A673 (cell line): Measurements from ENCODE around the gene C3orf18. TPM values are rescaled to one million over a fixed set of nuclear protein-coding genes. Genes with fewer than 3 reads are reported as not detected.

Experiments used
- BruUV-seq: library from RNA; stranded (reverse); fragments of 400-500 nt; replicated peaks from 2 replicates; lab custom pipeline; 2021; lab: Mats Ljungman, UMichigan
- CTCF ChIA-PET: fragments of 300-600 bp; sonication (Branson Sonifier 250); formaldehyde crosslinking; loops from one replicate; lab custom pipeline; 2022; ENCODE audit warnings: antibody characterized with exemption; lab: Charles Lee
- POLR2A ChIA-PET: fragments of 300-600 bp; sonication (Branson Sonifier 250); formaldehyde crosslinking; loops from one replicate; lab custom pipeline; 2022; ENCODE audit warnings: antibody characterized with exemption; ENCODE audit not compliant: low non-redundant PET; lab: Charles Lee
- DNase-seq: peaks from one replicate; pipeline ENCODE4 v3.0.0-alpha.2; 2015; ENCODE audit warnings: low spot score
- H3K27ac ChIP-seq: fragments of 200-600 bp; sonication (generic); 2 replicates; pipeline ENCODE4 v1.5.1; 2016; ENCODE audit warnings: mixed run types, low read depth, mild to moderate bottlenecking, mixed read lengths, antibody characterized with exemption, low read length; ENCODE audit not compliant: poor library complexity, severe bottlenecking
- H3K27me3 ChIP-seq: fragments of 200-600 bp; sonication (generic); replicated peaks from 2 replicates; pipeline ENCODE4 v1.6.1; 2017; ENCODE audit warnings: mixed run types, low read depth, mild to moderate bottlenecking, mixed read lengths, antibody characterized with exemption, low read length; ENCODE audit not compliant: insufficient read depth, poor library complexity
- H3K36me3 ChIP-seq: fragments of 200-600 bp; sonication (generic); 2 replicates; pipeline ENCODE4 v1.6.1; 2016; ENCODE audit warnings: mixed run types, mild to moderate bottlenecking, mixed read lengths, antibody characterized with exemption, low read length; ENCODE audit not compliant: insufficient read depth, poor library complexity, severe bottlenecking
- H3K4me1 ChIP-seq: fragments of 200-600 bp; sonication (generic); 2 replicates; pipeline ENCODE4 v1.6.1; 2017; ENCODE audit warnings: mixed run types, mild to moderate bottlenecking, mixed read lengths, antibody characterized with exemption, low read length; ENCODE audit not compliant: insufficient read depth, poor library complexity, severe bottlenecking
- H3K4me3 ChIP-seq: fragments of 200-600 bp; sonication (generic); 2 replicates; pipeline ENCODE4 v1.5.1; 2016; ENCODE audit warnings: low read depth, mixed run types, mild to moderate bottlenecking, mixed read lengths, low read length; ENCODE audit not compliant: poor library complexity, severe bottlenecking
- H3K9me3 ChIP-seq: fragments of 200-600 bp; sonication (generic); 2 replicates; pipeline ENCODE4 v1.6.1; 2016; ENCODE audit warnings: mixed run types, low read depth, mild to moderate bottlenecking, mixed read lengths, antibody characterized with exemption, low read length; ENCODE audit not compliant: poor library complexity, severe bottlenecking
- EZH2 ChIP-seq: fragments of 200-600 bp; sonication (generic); IDR thresholded peaks from 2 replicates; pipeline ENCODE4 v1.6.1; 2017; ENCODE audit warnings: borderline replicate concordance, low read depth, mild to moderate bottlenecking, mixed read lengths, antibody characterized with exemption, low read length; ENCODE audit not compliant: poor library complexity, severe bottlenecking
- intact Hi-C: fragments of 100-400 bp; cut with micrococcal nuclease; formaldehyde crosslinking; loops from one replicate; pipeline ENCODE4 v1.10.0; 2022; ENCODE audit not compliant: unreplicated experiment
- total RNA-seq: library from RNA; stranded (reverse); gene quantifications from 2 replicates; pipeline ENCODE4 v1.2.3, GENCODE V29; 2021
- TF ChIP-seq, protein P1 (sequence below): fragments of 300-800, 200-600 bp; sonication (generic); conservative IDR thresholded peaks from 2 replicates; pipeline ENCODE4 v1.5.1; 2017; ENCODE audit warnings: low read depth, mild to moderate bottlenecking, antibody characterized with exemption, low read length, moderate library complexity, mixed read lengths

C3orf18 gene
- total RNA-seq, 1 experiment from 2014 or later = 1.5 TPM

DNA sequence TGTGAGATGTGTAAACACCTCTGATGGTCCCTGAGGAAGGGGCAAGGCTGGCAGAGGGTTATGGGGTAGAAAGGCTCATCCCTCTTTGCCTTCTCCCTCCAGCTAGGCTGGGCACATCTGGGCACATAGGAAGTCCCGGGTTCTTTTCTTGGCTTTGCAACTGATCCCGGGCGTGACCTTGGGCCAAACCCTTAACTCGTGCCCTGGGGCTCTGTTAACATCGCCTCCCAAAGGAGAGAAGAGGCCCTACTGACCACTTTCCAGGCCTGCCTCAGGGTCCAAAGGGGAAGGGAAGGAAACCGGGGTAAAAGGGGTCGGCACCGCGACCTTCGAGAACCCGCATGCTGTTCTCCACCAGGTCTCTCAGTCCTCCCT, 549 bp downstream of the C3orf18 start:
- ChIA-PET POLR2A (no interaction called here), CTCF (no interaction called here)
- BruUV-seq = no TSS peak
- intact Hi-C loops = loop anchor here (5.0 kb wide), 1 partner anchor 820 kb away; the partner anchor contains the start of gene MANF
- H3K27me3 ChIP-seq = no peaks in the 10 kb centered on the region
- no peak for DNase-seq
- no peaks in the 10 kb centered on the region for H3K36me3 ChIP-seq
- no peaks in the 10 kb centered on the region for H3K4me1 ChIP-seq
- H3K27ac ChIP-seq = no peak overlapping the region
- no peaks in the 10 kb centered on the region for H3K9me3 ChIP-seq
- TF ChIP-seq, protein P1, sequence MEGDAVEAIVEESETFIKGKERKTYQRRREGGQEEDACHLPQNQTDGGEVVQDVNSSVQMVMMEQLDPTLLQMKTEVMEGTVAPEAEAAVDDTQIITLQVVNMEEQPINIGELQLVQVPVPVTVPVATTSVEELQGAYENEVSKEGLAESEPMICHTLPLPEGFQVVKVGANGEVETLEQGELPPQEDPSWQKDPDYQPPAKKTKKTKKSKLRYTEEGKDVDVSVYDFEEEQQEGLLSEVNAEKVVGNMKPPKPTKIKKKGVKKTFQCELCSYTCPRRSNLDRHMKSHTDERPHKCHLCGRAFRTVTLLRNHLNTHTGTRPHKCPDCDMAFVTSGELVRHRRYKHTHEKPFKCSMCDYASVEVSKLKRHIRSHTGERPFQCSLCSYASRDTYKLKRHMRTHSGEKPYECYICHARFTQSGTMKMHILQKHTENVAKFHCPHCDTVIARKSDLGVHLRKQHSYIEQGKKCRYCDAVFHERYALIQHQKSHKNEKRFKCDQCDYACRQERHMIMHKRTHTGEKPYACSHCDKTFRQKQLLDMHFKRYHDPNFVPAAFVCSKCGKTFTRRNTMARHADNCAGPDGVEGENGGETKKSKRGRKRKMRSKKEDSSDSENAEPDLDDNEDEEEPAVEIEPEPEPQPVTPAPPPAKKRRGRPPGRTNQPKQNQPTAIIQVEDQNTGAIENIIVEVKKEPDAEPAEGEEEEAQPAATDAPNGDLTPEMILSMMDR = no peak
- TF ChIP-seq EZH2 = no peak
- H3K4me3 ChIP-seq = peak overlapping the region; percentile 53

DNA sequence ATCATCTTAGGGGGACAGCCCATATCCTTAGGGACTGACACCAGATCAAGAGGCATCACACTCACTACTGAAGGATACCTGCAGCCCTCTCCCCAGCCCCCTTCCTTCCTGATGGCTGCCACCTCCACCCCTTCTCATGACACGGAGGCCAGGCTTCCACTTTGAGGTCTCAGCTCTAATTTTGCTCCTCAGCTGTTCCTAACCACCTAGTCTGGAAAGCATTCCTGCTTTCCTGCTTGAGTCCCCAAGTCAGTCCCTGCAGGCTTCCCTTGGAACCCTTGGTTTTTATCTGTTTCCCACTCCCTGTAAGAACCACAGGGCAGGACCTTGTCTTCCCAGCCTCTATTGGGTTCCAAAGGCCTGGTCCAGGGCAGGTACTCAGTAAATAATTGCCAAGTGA, 3.2 kb downstream of the C3orf18 start:
- POLR2A ChIA-PET = no interaction called here
- CTCF ChIA-PET = no interaction called here
- no peaks in the 10 kb centered on the region for H3K36me3 ChIP-seq
- H3K27me3 ChIP-seq = no peaks in the 10 kb centered on the region
- no peak for TF ChIP-seq EZH2
- TF ChIP-seq, protein P1 = no peak
- BruUV-seq = no TSS peak
- no peaks in the 10 kb centered on the region for H3K9me3 ChIP-seq
- DNase-seq = no peak
- no peak overlapping the region for H3K4me3 ChIP-seq
- H3K4me1 ChIP-seq = no peaks in the 10 kb centered on the region
- intact Hi-C loops = no loop called here
- no peak overlapping the region for H3K27ac ChIP-seq

DNA sequence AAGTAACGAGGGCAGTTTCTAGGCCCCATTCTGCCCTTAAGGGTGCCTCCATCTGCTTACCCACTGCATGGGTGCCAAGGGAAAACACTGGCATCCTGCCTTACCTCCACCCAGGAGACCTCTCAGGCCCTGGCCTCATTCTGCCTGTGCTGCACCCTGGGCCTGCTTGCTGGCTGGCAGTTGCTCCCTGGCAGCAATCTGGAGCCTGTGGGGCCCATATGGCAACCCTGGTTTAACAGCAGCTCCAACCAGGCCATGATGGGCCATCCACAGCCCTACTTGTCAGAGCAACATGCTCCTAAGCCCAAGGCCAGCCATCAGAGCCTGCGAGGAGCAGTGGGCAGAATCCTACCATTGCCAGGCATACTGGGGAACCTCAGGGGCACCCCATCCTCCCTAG, 3.7 kb downstream of the C3orf18 start:
- intact Hi-C loops = no loop called here
- no peak for TF ChIP-seq EZH2
- TF ChIP-seq, protein P1 = no peak
- BruUV-seq = no TSS peak
- DNase-seq = no peak
- no peaks in the 10 kb centered on the region for H3K4me1 ChIP-seq
- no peak overlapping the region for H3K27ac ChIP-seq
- ChIA-PET CTCF (no interaction called here), POLR2A (no interaction called here)
- no peaks in the 10 kb centered on the region for H3K9me3 ChIP-seq
- H3K4me3 ChIP-seq = no peak overlapping the region
- H3K36me3 ChIP-seq = no peaks in the 10 kb centered on the region
- no peaks in the 10 kb centered on the region for H3K27me3 ChIP-seq
